HL-60 (cell line): ENCODE measurements around the gene TIMP2.

Source experiments
- DNase-seq, 2 experiments: peaks; one replicate each; pipeline ENCODE4 v3.0.0-alpha.2; 2010 to 2020; ENCODE audit warnings: low read depth in 1 of 2, low spot score in 1 of 2
- H3K27ac ChIP-seq: fragments of 250-450 bp; sonication (Bioruptor Pico); replicated peaks from 2 replicates; pipeline ENCODE4 v1.5.1; 2020; ENCODE audit warnings: mild to moderate bottlenecking, moderate library complexity
- H3K27me3 ChIP-seq: fragments of 250-450 bp; sonication (Bioruptor Pico); 2 replicates; pipeline ENCODE4 v1.5.1; 2021; ENCODE audit warnings: mild to moderate bottlenecking, moderate library complexity; ENCODE audit not compliant: insufficient read depth, poor library complexity, severe bottlenecking
- H3K4me3 ChIP-seq: replicated peaks from 2 replicates; pipeline ENCODE4 v1.5.1; 2011; ENCODE audit warnings: mild to moderate bottlenecking, control low read depth, low read length; ENCODE audit not compliant: insufficient read depth
- GABPA ChIP-seq: IDR thresholded peaks from 2 replicates; pipeline ENCODE4 v1.6.1; 2012; ENCODE audit warnings: low read depth
- POLR2AphosphoS5 ChIP-seq: IDR thresholded peaks from 2 replicates; pipeline ENCODE4 v1.6.1; 2012; ENCODE audit warnings: low read depth
- SPI1 ChIP-seq: IDR thresholded peaks from 2 replicates; pipeline ENCODE4 v1.6.1; 2012; ENCODE audit warnings: low read depth, mild to moderate bottlenecking, borderline replicate concordance
- TF ChIP-seq, protein P1 (sequence below): IDR thresholded peaks from one replicate; pipeline ENCODE4 v1.5.1; 2011; ENCODE audit warnings: low read length, control low read depth, inconsistent platforms; ENCODE audit not compliant: insufficient read depth
- TF ChIP-seq, protein P2 (sequence below): IDR thresholded peaks from 2 replicates; pipeline ENCODE4 v1.6.1; 2012; ENCODE audit warnings: low read depth; ENCODE audit not compliant: insufficient replicate concordance

TIMP2 gene

DNA sequence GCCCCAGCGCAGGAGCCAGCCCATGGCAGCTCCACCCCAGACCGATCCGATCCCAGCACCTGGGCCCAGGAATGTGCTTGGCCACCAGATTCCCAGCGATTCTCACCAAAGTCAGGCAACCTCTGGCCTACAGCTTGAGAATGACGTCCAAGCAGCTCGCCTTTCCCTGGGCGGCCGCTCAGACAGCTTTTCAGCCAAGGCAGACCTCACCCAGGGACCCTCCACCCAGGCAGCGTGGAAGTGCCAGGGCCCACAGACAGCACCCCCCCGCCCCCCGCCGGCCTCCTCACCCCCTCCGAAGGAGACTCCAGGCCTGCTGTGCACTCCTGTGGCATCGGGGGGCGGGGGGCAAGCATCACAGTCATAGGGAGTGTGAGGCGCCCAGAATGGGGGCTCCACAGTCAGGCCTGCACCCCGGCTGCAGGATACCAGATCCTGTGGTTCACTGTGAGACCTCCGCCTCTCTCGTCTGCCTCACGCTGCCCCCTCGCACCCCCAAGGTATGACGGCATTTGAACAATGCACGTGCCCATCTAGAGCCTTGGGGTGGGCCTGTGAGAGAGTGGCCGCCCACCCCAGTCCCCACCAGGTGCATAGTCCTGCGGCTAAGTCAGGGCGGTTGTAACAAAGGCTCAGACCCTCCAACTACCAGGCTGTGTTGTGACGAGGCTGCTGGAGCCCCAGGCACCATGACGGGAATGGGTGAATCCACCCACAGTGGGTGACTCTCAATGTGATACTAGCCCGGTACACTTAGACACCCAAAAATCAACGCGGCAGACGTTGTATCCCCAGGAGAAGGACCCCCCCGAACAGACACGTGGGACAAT lies 28.1 kb downstream of the TIMP2 start:
- no peak for TF ChIP-seq SPI1
- TF ChIP-seq GABPA: no peak
- TF ChIP-seq, protein P1, sequence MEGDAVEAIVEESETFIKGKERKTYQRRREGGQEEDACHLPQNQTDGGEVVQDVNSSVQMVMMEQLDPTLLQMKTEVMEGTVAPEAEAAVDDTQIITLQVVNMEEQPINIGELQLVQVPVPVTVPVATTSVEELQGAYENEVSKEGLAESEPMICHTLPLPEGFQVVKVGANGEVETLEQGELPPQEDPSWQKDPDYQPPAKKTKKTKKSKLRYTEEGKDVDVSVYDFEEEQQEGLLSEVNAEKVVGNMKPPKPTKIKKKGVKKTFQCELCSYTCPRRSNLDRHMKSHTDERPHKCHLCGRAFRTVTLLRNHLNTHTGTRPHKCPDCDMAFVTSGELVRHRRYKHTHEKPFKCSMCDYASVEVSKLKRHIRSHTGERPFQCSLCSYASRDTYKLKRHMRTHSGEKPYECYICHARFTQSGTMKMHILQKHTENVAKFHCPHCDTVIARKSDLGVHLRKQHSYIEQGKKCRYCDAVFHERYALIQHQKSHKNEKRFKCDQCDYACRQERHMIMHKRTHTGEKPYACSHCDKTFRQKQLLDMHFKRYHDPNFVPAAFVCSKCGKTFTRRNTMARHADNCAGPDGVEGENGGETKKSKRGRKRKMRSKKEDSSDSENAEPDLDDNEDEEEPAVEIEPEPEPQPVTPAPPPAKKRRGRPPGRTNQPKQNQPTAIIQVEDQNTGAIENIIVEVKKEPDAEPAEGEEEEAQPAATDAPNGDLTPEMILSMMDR: no peak
- TF ChIP-seq, protein P2, sequence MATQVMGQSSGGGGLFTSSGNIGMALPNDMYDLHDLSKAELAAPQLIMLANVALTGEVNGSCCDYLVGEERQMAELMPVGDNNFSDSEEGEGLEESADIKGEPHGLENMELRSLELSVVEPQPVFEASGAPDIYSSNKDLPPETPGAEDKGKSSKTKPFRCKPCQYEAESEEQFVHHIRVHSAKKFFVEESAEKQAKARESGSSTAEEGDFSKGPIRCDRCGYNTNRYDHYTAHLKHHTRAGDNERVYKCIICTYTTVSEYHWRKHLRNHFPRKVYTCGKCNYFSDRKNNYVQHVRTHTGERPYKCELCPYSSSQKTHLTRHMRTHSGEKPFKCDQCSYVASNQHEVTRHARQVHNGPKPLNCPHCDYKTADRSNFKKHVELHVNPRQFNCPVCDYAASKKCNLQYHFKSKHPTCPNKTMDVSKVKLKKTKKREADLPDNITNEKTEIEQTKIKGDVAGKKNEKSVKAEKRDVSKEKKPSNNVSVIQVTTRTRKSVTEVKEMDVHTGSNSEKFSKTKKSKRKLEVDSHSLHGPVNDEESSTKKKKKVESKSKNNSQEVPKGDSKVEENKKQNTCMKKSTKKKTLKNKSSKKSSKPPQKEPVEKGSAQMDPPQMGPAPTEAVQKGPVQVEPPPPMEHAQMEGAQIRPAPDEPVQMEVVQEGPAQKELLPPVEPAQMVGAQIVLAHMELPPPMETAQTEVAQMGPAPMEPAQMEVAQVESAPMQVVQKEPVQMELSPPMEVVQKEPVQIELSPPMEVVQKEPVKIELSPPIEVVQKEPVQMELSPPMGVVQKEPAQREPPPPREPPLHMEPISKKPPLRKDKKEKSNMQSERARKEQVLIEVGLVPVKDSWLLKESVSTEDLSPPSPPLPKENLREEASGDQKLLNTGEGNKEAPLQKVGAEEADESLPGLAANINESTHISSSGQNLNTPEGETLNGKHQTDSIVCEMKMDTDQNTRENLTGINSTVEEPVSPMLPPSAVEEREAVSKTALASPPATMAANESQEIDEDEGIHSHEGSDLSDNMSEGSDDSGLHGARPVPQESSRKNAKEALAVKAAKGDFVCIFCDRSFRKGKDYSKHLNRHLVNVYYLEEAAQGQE: no peak
- no peak for TF ChIP-seq POLR2AphosphoS5
- Histone ChIP-seq H3K4me3 (no peak overlapping the region), H3K27me3 (no peaks in the 10 kb centered on the region), H3K27ac (no peak overlapping the region)
- no peak for DNase-seq

DNA sequence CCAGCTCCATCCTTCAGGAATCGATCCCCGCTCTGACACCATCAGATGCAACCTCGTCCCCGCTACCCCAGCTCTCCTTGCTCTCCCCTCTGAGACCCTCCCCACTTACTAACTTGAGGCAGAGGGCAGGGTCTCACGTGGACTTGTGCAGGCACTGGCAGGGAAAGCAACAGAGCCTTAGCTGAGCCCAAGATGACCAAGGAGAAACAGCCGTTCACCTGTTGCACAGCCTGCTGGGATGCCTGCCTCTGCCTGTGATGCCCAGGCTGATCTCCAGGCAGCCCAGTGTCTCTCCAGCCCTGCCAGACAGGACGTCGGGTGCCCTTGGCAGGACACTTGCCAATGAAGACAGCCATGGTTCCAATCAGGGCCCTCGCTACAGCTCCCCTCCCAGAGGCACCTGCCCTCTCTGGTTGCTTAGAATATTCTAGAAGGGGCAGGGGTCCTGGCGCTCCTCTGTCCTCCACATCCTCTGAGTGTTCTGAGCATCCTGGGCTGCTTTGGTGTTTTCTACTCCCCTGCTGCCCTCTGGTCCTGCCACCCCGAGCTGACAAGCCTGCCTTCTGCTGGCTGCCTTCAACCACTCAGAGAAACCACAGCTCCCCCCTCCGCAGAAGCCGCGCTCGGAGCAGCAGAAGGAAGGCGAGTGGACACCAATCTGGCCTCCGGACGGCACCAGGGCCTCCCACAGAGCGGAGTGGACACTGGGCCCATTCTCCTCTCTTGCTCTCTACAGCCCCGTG lies 28.9 kb downstream of the TIMP2 start:
- no peak for TF ChIP-seq POLR2AphosphoS5
- no peak for TF ChIP-seq SPI1
- TF ChIP-seq, protein P2: no peak
- TF ChIP-seq GABPA: no peak
- TF ChIP-seq, protein P1: no peak
- H3K27me3 ChIP-seq: no peaks in the 10 kb centered on the region
- no peak overlapping the region for H3K4me3 ChIP-seq
- no peak for DNase-seq
- no peak overlapping the region for H3K27ac ChIP-seq

DNA sequence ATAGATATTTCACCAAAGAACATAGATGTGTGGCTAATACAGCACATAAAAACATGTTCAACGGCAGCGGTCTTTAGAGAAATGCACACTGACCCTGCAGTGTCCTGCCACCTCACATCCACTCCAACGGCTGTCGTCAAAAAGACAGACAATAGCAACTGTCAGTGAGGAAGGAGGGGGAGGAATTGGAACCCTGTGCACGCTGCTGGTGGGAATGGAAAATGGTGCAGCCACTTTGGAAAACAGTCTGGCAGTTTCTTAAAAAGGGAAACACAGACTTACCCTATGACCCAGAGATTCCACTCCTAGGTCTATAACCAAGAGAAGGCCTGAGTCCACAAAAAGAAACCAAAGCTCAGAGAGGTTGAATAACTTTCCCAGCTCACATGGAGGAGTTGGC lies 29.9 kb downstream of the TIMP2 start:
- no peak for DNase-seq
- H3K27ac ChIP-seq: no peak overlapping the region
- no peak for TF ChIP-seq SPI1
- no peaks in the 10 kb centered on the region for H3K27me3 ChIP-seq
- H3K4me3 ChIP-seq: no peak overlapping the region

DNA sequence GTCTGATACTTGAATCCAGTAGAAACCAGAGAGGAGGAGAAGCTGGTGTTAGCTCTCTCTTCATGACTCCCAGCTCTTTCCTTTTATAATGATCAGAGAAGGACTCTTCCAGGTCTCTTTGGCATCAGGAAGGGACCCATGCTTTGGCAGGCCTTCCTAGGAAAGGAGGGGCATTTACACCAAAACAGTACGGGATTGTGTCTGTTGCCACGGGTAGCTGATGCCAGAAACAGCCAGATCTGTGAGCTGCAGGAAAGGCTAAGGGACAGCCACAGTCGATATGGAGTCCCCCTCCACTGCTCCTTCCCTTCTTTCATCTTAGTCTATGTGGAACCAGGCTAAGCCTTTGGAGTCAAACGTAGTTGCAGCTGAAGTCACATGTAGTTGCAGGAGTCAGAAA lies 31.5 kb downstream of the TIMP2 start:
- no peaks in the 10 kb centered on the region for H3K27me3 ChIP-seq
- no peak overlapping the region for H3K27ac ChIP-seq
- no peak overlapping the region for H3K4me3 ChIP-seq
- TF ChIP-seq GABPA (no peak), SPI1 (no peak), POLR2AphosphoS5 (no peak)
- TF ChIP-seq, protein P2: no peak
- TF ChIP-seq, protein P1: no peak
- no peak for DNase-seq
